Activated naive CD4-positive, alpha-beta T cell treated with anti-CD3 and anti-CD28 coated beads for 36 hours (primary cell): ENCODE results near the gene BCL3. TPM values are rescaled to one million over a fixed set of nuclear protein-coding genes. Genes with fewer than 3 reads are reported as not detected.
A peak's percentile ranks its signal among the peaks of the same experiment; 100 is the strongest.

Experiments used
- CTCF ChIA-PET: fragments of 350-600 bp; sonication (Branson Sonifier 250); formaldehyde crosslinking; loops from one replicate; lab custom pipeline; 2021; ENCODE audit warnings: antibody characterized with exemption; lab: Charles Lee
- DNase-seq: peaks from one replicate; pipeline ENCODE4 v3.0.0-alpha.2; 2020
- H3K27ac Mint-ChIP-seq: one replicate; pipeline ENCODE4 v1.8.0; 2021; ENCODE audit warnings: mild to moderate bottlenecking, mixed read lengths
- H3K27me3 Mint-ChIP-seq: one replicate; pipeline ENCODE4 v1.8.0; 2021; ENCODE audit warnings: low read depth, mixed read lengths
- H3K36me3 Mint-ChIP-seq: one replicate; pipeline ENCODE4 v1.8.0; 2021; ENCODE audit warnings: low read depth, mixed read lengths
- H3K4me1 Mint-ChIP-seq: one replicate; pipeline ENCODE4 v1.8.0; 2021; ENCODE audit warnings: low read depth, mixed read lengths
- H3K4me3 Mint-ChIP-seq: one replicate; pipeline ENCODE4 v1.8.0; 2021; ENCODE audit warnings: mild to moderate bottlenecking, moderate library complexity, mixed read lengths
- H3K9me3 Mint-ChIP-seq: one replicate; pipeline ENCODE4 v1.8.0; 2021; ENCODE audit warnings: mixed read lengths
- intact Hi-C: fragments of 100-400 bp; cut with micrococcal nuclease; formaldehyde crosslinking; loops from one replicate; pipeline ENCODE4 v1.15.1; 2023
- total RNA-seq, 2 experiments: library from RNA; stranded (reverse); gene quantifications; one replicate each; pipeline ENCODE4 v1.2.3, GENCODE V29; 2021

BCL3 gene
- total RNA-seq, 2 experiments from 2014 or later: 92.5 to 104 TPM

- no peaks in the 10 kb centered on the region for H3K36me3 Mint-ChIP-seq
- H3K4me3 Mint-ChIP-seq: no peak overlapping the region
- H3K9me3 Mint-ChIP-seq: no peaks in the 10 kb centered on the region
- CTCF ChIA-PET: interaction anchor here (0.7 to 4.1 kb wide), 17 partner anchors 12 to 601 kb away, joined by 3 to 23 read pairs (median 7); no protein-coding TSS in a partner anchor
- intact Hi-C loops: no loop called here
- DNase-seq: no peak
- peaks cover 4% of the 10 kb centered on the region for H3K4me1 Mint-ChIP-seq
- peaks cover 10% of the 10 kb centered on the region for H3K27me3 Mint-ChIP-seq
- H3K27ac Mint-ChIP-seq: no peak overlapping the region
Observed at GRCh38 chr19:44783545-44783944, 35.0 kb downstream of the BCL3 start.

GRCh38 chr19:44785271-44785670 is 36.8 kb downstream of the BCL3 start:
- H3K4me1 Mint-ChIP-seq: peaks cover 4% of the 10 kb centered on the region
- peaks cover 4% of the 10 kb centered on the region for H3K27me3 Mint-ChIP-seq
- H3K36me3 Mint-ChIP-seq: no peaks in the 10 kb centered on the region
- CTCF ChIA-PET: interaction anchor here (0.8 to 4.1 kb wide), 10 partner anchors 10 to 96 kb away, joined by 3 to 23 read pairs (median 7); partner anchors contain the start of gene NECTIN2
- H3K4me3 Mint-ChIP-seq: no peak overlapping the region
- intact Hi-C loops: no loop called here
- H3K9me3 Mint-ChIP-seq: no peaks in the 10 kb centered on the region
- no peak for DNase-seq
- H3K27ac Mint-ChIP-seq: no peak overlapping the region

GRCh38 chr19:44785993-44786392 is 37.5 kb downstream of the BCL3 start:
- Mint-ChIP-seq H3K4me1 (peaks cover 4% of the 10 kb centered on the region), H3K27me3 (peaks cover 4% of the 10 kb centered on the region), H3K4me3 (no peak overlapping the region), H3K27ac (no peak overlapping the region), H3K36me3 (no peaks in the 10 kb centered on the region), H3K9me3 (no peaks in the 10 kb centered on the region)
- DNase-seq: no peak
- CTCF ChIA-PET: interaction anchor here (1.0 to 4.1 kb wide), 2 partner anchors 62 to 97 kb away, joined by 4 to 17 read pairs; no protein-coding TSS in a partner anchor
- intact Hi-C loops: no loop called here

DNA sequence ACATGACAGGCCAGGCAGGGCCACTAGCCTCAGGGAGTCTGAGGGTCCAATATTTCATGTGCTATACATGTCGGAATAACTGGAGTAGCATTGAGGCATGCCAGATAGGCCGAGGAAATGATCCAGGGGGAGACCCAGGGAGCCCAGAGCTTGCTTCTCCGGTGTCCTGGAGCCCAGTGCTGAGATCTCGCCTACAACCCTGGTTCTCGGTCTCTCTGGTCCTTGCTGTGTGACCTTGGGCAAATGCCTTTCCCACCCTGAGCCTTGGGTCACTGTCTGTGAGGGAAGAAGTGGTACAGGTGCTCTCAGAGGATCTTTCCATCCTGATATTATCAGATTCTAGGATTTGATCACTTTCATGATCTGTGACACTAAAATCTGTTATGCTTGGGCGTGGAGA is 40.5 kb downstream of the BCL3 start:
- H3K9me3 Mint-ChIP-seq: no peaks in the 10 kb centered on the region
- intact Hi-C loops: no loop called here
- H3K4me3 Mint-ChIP-seq: no peak overlapping the region
- H3K36me3 Mint-ChIP-seq: no peaks in the 10 kb centered on the region
- H3K4me1 Mint-ChIP-seq: peaks cover 4% of the 10 kb centered on the region
- H3K27ac Mint-ChIP-seq: no peak overlapping the region
- peaks cover 4% of the 10 kb centered on the region for H3K27me3 Mint-ChIP-seq
- CTCF ChIA-PET: interaction anchor here (0.6 to 2.9 kb wide), 2 partner anchors 65 to 71 kb away, joined by 3 to 12 read pairs; no protein-coding TSS in a partner anchor
- DNase-seq: no peak

- CTCF ChIA-PET: interaction anchor here (1.1 to 2.9 kb wide), 2 partner anchors 19 to 66 kb away, joined by 3 to 12 read pairs; no protein-coding TSS in a partner anchor
- no peak overlapping the region for H3K27ac Mint-ChIP-seq
- intact Hi-C loops: no loop called here
- no peaks in the 10 kb centered on the region for H3K9me3 Mint-ChIP-seq
- no peaks in the 10 kb centered on the region for H3K4me1 Mint-ChIP-seq
- no peak overlapping the region for H3K4me3 Mint-ChIP-seq
- H3K36me3 Mint-ChIP-seq: no peaks in the 10 kb centered on the region
- no peaks in the 10 kb centered on the region for H3K27me3 Mint-ChIP-seq
- DNase-seq: no peak
Observed at GRCh38 chr19:44789943-44790483, 41.5 kb downstream of the BCL3 start.

DNA sequence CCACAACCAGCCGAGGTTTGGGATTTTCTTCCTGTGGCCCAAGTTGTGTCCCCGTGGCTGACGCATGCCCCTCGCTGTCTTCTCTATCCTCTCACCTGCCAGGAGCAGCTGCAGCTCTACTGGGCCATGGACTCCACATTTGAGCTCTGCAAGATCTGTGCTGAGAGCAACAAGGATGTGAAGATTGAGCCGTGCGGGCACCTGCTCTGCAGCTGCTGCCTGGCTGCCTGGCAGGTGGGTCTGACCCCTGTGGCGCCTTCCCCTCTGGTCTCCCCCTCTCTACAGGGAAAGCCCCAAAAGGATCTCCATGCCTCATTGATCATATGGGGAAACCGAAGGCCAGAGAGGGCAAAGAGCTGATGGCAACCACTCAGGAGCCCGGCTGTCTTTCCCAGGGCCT is 43.8 kb downstream of the BCL3 start:
- H3K9me3 Mint-ChIP-seq: no peaks in the 10 kb centered on the region
- H3K27ac Mint-ChIP-seq: no peak overlapping the region
- H3K4me3 Mint-ChIP-seq: no peak overlapping the region
- H3K27me3 Mint-ChIP-seq: no peaks in the 10 kb centered on the region
- no peak for DNase-seq
- CTCF ChIA-PET: no interaction called here
- intact Hi-C loops: no loop called here
- no peaks in the 10 kb centered on the region for H3K36me3 Mint-ChIP-seq
- peaks cover 14% of the 10 kb centered on the region for H3K4me1 Mint-ChIP-seq

DNA sequence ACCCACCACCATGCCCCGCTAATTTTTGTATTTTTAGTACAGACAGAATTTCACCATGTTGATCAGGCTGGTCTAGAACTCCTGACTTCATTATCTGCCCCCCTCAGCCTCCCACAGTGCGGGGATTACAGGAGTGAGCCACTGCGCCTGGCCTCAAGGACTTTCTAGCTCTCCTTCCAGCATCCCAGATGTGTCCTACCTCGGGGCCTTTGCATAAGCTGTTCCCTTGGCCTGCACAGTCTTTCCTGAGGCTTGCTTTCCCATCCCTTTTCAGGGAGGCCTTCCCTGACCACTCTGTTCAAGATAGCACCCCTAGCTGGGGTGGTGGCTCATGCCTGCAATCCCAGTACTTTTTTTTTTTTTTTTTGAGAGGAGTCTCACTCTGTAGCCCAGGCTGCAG is 46.1 kb downstream of the BCL3 start:
- H3K36me3 Mint-ChIP-seq: no peaks in the 10 kb centered on the region
- intact Hi-C loops: no loop called here
- no peak overlapping the region for H3K27ac Mint-ChIP-seq
- CTCF ChIA-PET: interaction anchor here (0.9 to 3.7 kb wide), 3 partner anchors 10 to 51 kb away, joined by 3 to 18 read pairs (median 3); partner anchors contain the start of gene NECTIN2
- no peaks in the 10 kb centered on the region for H3K9me3 Mint-ChIP-seq
- no peak overlapping the region for H3K4me3 Mint-ChIP-seq
- no peak for DNase-seq
- no peaks in the 10 kb centered on the region for H3K27me3 Mint-ChIP-seq
- H3K4me1 Mint-ChIP-seq: peaks cover 17% of the 10 kb centered on the region

DNA sequence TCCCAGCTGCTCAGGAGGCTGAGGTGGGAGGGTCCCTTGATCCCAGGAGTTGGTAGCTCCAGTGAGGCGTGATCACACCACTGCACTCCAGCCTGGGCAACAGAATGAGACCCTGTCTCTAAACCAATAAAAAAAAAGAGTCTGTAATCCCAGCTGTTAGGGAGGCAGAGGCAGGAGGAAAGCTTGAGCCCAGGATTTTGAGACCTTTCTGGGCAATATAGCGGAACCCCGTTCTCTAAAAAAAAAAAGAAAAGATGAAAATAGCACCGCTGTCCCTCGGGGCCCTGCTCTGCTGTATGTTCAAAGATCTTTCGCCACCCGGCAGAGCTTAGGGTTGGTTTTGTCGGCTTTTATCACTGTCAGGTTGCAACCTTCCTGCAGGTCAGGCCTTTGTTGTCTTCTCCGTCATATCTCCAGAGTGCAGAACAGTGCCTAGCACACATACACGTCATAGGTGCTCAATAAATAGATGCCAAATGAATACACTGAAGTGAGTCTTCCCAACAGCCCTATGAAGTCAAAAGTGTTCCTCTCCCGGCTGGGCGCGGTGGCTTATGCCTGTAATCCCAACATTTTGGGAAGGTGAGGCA is 47.0 kb downstream of the BCL3 start:
- Mint-ChIP-seq H3K4me1 (peaks cover 17% of the 10 kb centered on the region), H3K9me3 (no peaks in the 10 kb centered on the region), H3K27me3 (no peaks in the 10 kb centered on the region), H3K36me3 (no peaks in the 10 kb centered on the region), H3K4me3 (no peak overlapping the region), H3K27ac (no peak overlapping the region)
- no peak for DNase-seq
- CTCF ChIA-PET: interaction anchor here (0.9 to 3.7 kb wide), 5 partner anchors 11 to 72 kb away, joined by 3 to 18 read pairs (median 3); partner anchors contain the start of gene NECTIN2
- intact Hi-C loops: no loop called here

DNA sequence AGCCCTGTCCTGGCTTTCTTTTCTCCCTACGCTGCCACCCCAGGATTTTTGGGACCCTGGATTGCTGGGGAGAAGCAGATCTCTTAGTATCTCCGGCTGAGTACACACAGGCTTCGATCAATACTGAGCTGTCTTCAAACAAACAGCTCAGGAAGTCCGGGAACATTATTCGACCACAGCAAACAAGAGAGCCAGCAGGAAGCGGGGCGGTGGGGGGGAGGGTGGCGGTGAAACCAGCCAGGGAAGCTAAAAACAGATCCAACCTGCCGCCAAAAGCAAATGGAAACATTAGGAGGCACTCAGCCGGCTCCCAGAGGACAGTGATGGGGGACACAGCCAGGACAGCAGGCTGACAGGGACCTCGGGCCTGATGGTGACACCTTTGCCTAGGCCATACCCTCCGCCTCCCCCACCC is 48.2 kb downstream of the BCL3 start:
- Mint-ChIP-seq H3K27ac (no peak overlapping the region), H3K36me3 (no peaks in the 10 kb centered on the region), H3K4me1 (peaks cover 17% of the 10 kb centered on the region), H3K4me3 (no peak overlapping the region), H3K27me3 (no peaks in the 10 kb centered on the region), H3K9me3 (no peaks in the 10 kb centered on the region)
- intact Hi-C loops: no loop called here
- DNase-seq: peak; percentile 28
- CTCF ChIA-PET: interaction anchor here (0.7 to 3.7 kb wide), 3 partner anchors 12 to 202 kb away, joined by 3 to 18 read pairs (median 8); no protein-coding TSS in a partner anchor

- no peaks in the 10 kb centered on the region for H3K27me3 Mint-ChIP-seq
- H3K4me1 Mint-ChIP-seq: peaks cover 17% of the 10 kb centered on the region
- DNase-seq: no peak
- no peak overlapping the region for H3K4me3 Mint-ChIP-seq
- no peak overlapping the region for H3K27ac Mint-ChIP-seq
- H3K36me3 Mint-ChIP-seq: no peaks in the 10 kb centered on the region
- intact Hi-C loops: loop anchor here (1.0 to 5.0 kb wide), 2 partner anchors 46 to 153 kb away; no protein-coding TSS in a partner anchor
- CTCF ChIA-PET: interaction anchor here (1.2 kb wide), 1 partner anchor 76 kb away, joined by 5 read pairs; no protein-coding TSS in a partner anchor
- H3K9me3 Mint-ChIP-seq: no peaks in the 10 kb centered on the region
Observed at GRCh38 chr19:44799627-44800346, 51.3 kb downstream of the BCL3 start.

- H3K4me1 Mint-ChIP-seq: peaks cover 17% of the 10 kb centered on the region
- H3K4me3 Mint-ChIP-seq: no peak overlapping the region
- H3K27me3 Mint-ChIP-seq: no peaks in the 10 kb centered on the region
- CTCF ChIA-PET: no interaction called here
- DNase-seq: peak; percentile 88
- H3K36me3 Mint-ChIP-seq: no peaks in the 10 kb centered on the region
- intact Hi-C loops: loop anchor here (1.0 to 5.0 kb wide), 2 partner anchors 45 to 152 kb away; no protein-coding TSS in a partner anchor
- H3K27ac Mint-ChIP-seq: no peak overlapping the region
- no peaks in the 10 kb centered on the region for H3K9me3 Mint-ChIP-seq
Observed at GRCh38 chr19:44800461-44800860, 52.0 kb downstream of the BCL3 start.
